Endothelial cell of umbilical vein (primary cell): ENCODE data around the gene TMEM167B. TPM values are rescaled to one million over a fixed set of nuclear protein-coding genes. Genes with fewer than 3 reads are reported as not detected.

Experiments
- BruUV-seq: library from RNA; stranded (reverse); fragments of 400-500 nt; replicated peaks from 2 replicates; lab custom pipeline; 2021; lab: Mats Ljungman, UMichigan
- CTCF ChIA-PET: fragments of 300-600, 350-600 bp; sonication (Branson Sonifier 250); formaldehyde crosslinking; loops from one replicate; lab custom pipeline; 2021; ENCODE audit warnings: antibody characterized with exemption, inconsistent platforms; lab: Charles Lee
- POLR2A ChIA-PET: fragments of 300-600, 350-600 bp; sonication (Branson Sonifier 250); formaldehyde crosslinking; loops from one replicate; lab custom pipeline; 2021; ENCODE audit warnings: antibody characterized with exemption, inconsistent platforms; lab: Charles Lee
- DNase-seq: peaks from one replicate; pipeline ENCODE4 v3.0.0-alpha.2; 2011; ENCODE audit warnings: low read depth, low spot score
- FAIRE-seq: peaks from 2 replicates; lab custom pipeline; 2011; peaks lifted over from hg19 to GRCh38; lab: Jason Lieb, UNC
- H2AFZ ChIP-seq: 2 replicates; pipeline ENCODE4 v1.6.0; 2012; ENCODE audit warnings: low read depth, low read length, control low read depth, inconsistent platforms
- H3K27ac ChIP-seq: 2 replicates; pipeline ENCODE4 v1.5.1; 2011; ENCODE audit warnings: low read depth, mild to moderate bottlenecking, control low read depth, low read length, moderate library complexity; ENCODE audit not compliant: insufficient read depth
- H3K27me3 ChIP-seq, 2 experiments: 2 replicates each; pipeline versions ENCODE4 v1.6.0 to v1.6.1; 2011; ENCODE audit warnings: low read length in 2 of 2, mixed read lengths in 1 of 2; ENCODE audit not compliant: control insufficient read depth in 2 of 2, insufficient read depth in 2 of 2
- H3K36me3 ChIP-seq, 2 experiments: 2 replicates in 1 of 2; 3 replicates in 1 of 2; pipeline ENCODE4 v1.5.1; 2011; ENCODE audit warnings: low read length in 2 of 2, mild to moderate bottlenecking in 1 of 2, moderate library complexity in 1 of 2; ENCODE audit not compliant: control insufficient read depth in 2 of 2, insufficient read depth in 2 of 2; ENCODE audit errors: extremely low read depth in 1 of 2
- H3K4me1 ChIP-seq: 3 replicates; pipeline ENCODE4 v1.5.1; 2011; ENCODE audit warnings: mild to moderate bottlenecking, low read length; ENCODE audit not compliant: control insufficient read depth, insufficient read depth; ENCODE audit errors: extremely low read depth
- H3K4me2 ChIP-seq: 2 replicates; pipeline ENCODE4 v1.6.1; 2011; ENCODE audit warnings: low read length, control low read depth, mixed read lengths; ENCODE audit not compliant: insufficient read depth
- H3K4me3 ChIP-seq, 3 experiments: fragments of 200-600 bp in 1 of 3; sonication (generic), shearing (Covaris generic) in 1 of 3; replicated peaks in 1 of 3; 2 replicates each; pipeline ENCODE4 v1.5.1; 2011 to 2016; ENCODE audit warnings: control low read depth in 3 of 3, low read length in 3 of 3, mild to moderate bottlenecking in 2 of 3, inconsistent platforms in 1 of 3, low read depth in 1 of 3, moderate library complexity in 1 of 3; ENCODE audit not compliant: insufficient read depth in 1 of 3
- H3K79me2 ChIP-seq: 2 replicates; pipeline ENCODE4 v1.6.0; 2012; ENCODE audit warnings: low read length, inconsistent platforms; ENCODE audit not compliant: control insufficient read depth, insufficient read depth
- H3K9ac ChIP-seq: replicated peaks from 2 replicates; pipeline ENCODE3; 2011; ENCODE audit warnings: low read length, control low read depth; ENCODE audit not compliant: insufficient read depth; ENCODE audit errors: extremely low read depth
- H3K9me1 ChIP-seq: replicated peaks from 3 replicates; pipeline ENCODE4 v1.6.0; 2011; ENCODE audit warnings: mild to moderate bottlenecking, low read length; ENCODE audit not compliant: control insufficient read depth, insufficient read depth; ENCODE audit errors: extremely low read depth
- H3K9me3 ChIP-seq: replicated peaks from 2 replicates; pipeline ENCODE4 v1.5.1; 2012; ENCODE audit warnings: low read length, inconsistent platforms; ENCODE audit not compliant: control insufficient read depth, insufficient read depth
- H4K20me1 ChIP-seq: replicated peaks from 2 replicates; pipeline ENCODE3; 2011; ENCODE audit warnings: mild to moderate bottlenecking, low read length; ENCODE audit not compliant: control insufficient read depth, insufficient read depth; ENCODE audit errors: extremely low read depth
- CTCF ChIP-seq, 2 donors: IDR thresholded peaks; 1 replicate in 1 of 2; 2 replicates in 1 of 2; pipeline ENCODE4 v1.5.1; 2011; ENCODE audit warnings: low read length in 2 of 2, mild to moderate bottlenecking in 2 of 2, moderate library complexity in 2 of 2, control low read depth in 1 of 2, inconsistent platforms in 1 of 2, low read depth in 1 of 2; ENCODE audit not compliant: insufficient read depth in 1 of 2; ENCODE audit errors: extremely low read depth in 1 of 2
- EZH2 ChIP-seq: IDR thresholded peaks from 2 replicates; pipeline ENCODE4 v1.6.1; 2012; ENCODE audit warnings: borderline replicate concordance, low read depth, mild to moderate bottlenecking, moderate library complexity, low read length, inconsistent platforms; ENCODE audit not compliant: severe bottlenecking
- FOS ChIP-seq: IDR thresholded peaks from 2 replicates; pipeline ENCODE4 v1.6.1; 2011; ENCODE audit warnings: mild to moderate bottlenecking, low read length, moderate library complexity, borderline replicate concordance; ENCODE audit not compliant: insufficient read depth
- GATA2 ChIP-seq: IDR thresholded peaks from 2 replicates; pipeline ENCODE4 v1.7.0; 2011; ENCODE audit warnings: low read depth, mild to moderate bottlenecking, moderate library complexity, mixed read lengths, low read length; ENCODE audit not compliant: insufficient read length, insufficient read depth
- JUN ChIP-seq: IDR thresholded peaks from 2 replicates; pipeline ENCODE4 v1.6.1; 2011; ENCODE audit warnings: borderline replicate concordance, low read depth; ENCODE audit not compliant: insufficient read length, insufficient read depth
- MAX ChIP-seq: IDR thresholded peaks from 2 replicates; pipeline ENCODE4 v1.6.1; 2011; ENCODE audit not compliant: insufficient read depth, insufficient read length
- MYC ChIP-seq: IDR thresholded peaks from one replicate; pipeline ENCODE4 v1.6.1; 2011; ENCODE audit warnings: mild to moderate bottlenecking, low read depth, low read length
- POLR2A ChIP-seq: IDR thresholded peaks from 2 replicates; pipeline ENCODE4 v1.6.1; 2012; ENCODE audit warnings: low read depth, mild to moderate bottlenecking, control low read depth, low read length
- POLR2AphosphoS5 ChIP-seq: IDR thresholded peaks from 2 replicates; pipeline ENCODE4 v1.6.1; 2012; ENCODE audit warnings: low read depth, mild to moderate bottlenecking, control low read depth, low read length, moderate library complexity; ENCODE audit not compliant: insufficient read depth
- dilution Hi-C: fragments of 300-500 bp; cut with MboI; formaldehyde crosslinking; loops from one replicate; pipeline ENCODE4 v1.15.0; 2019; ENCODE audit warnings: low sequenced_read_pairs; ENCODE audit not compliant: extremely low pct_ligation_motif_present
- intact Hi-C: fragments of 100-400 bp; cut with micrococcal nuclease; formaldehyde crosslinking; loops from one replicate; pipeline ENCODE4 v1.10.0; 2022
- polyA plus RNA-seq, 4 experiments: library from polyadenylated mRNA; depleted of rRNA in 3 of 4; stranded (reverse) in 3 of 4; unstranded in 1 of 4; fragments of >200 nt; gene quantifications; 2 replicates each; pipeline versions ENCODE4 v1.2.1 to v1.2.3, GENCODE V29; 2011 to 2012; ENCODE audit warnings: missing spikeins in 1 of 4
- total RNA-seq: library from RNA; stranded (reverse); gene quantifications from 2 replicates; pipeline ENCODE4 v1.2.3, GENCODE V29; 2021

Gene TMEM167B
- total and polyA plus RNA-seq, 2 donors (not counting 3 experiments of a cell fraction or from before 2014, with no cell fraction given), result 6.7 to 21.1 TPM

GRCh38 chr1:109083923-109084322, 6.6 kb upstream of the TMEM167B start:
- Histone ChIP-seq H3K27ac (no peak overlapping the region), H3K9me1 (no peaks in the 10 kb centered on the region), H3K4me3 (no peak overlapping the region), H3K27me3 (no peaks in the 10 kb centered on the region), H4K20me1 (no peaks in the 10 kb centered on the region), H3K4me2 (no peak overlapping the region), H3K9me3 (no peaks in the 10 kb centered on the region), H3K9ac (no peak overlapping the region), H3K4me1 (peaks cover 9% of the 10 kb centered on the region), H2AFZ (no peak overlapping the region), H3K79me2 (no peaks in the 10 kb centered on the region), H3K36me3 (no peaks in the 10 kb centered on the region)
- BruUV-seq, result no TSS peak
- no peak for FAIRE-seq
- CTCF ChIA-PET, result interaction anchor here (2.1 to 3.0 kb wide), 3 partner anchors 12 to 29 kb away, joined by 6 to 14 read pairs (median 9); a partner anchor contains a TSS
- TF ChIP-seq POLR2A, result no peak
- TF ChIP-seq GATA2, result no peak
- TF ChIP-seq FOS, result no peak
- TF ChIP-seq EZH2, result no peak
- TF ChIP-seq MYC, result no peak
- TF ChIP-seq CTCF (IDR thresholded peaks at IDR 0.05; ENCODE audit: extremely low read depth in 1 of 2, insufficient read depth in 1 of 2, low read depth in 1 of 2, low read length in 2 of 2), result no peak
- TF ChIP-seq JUN, result no peak
- TF ChIP-seq POLR2AphosphoS5, result no peak
- no peak for TF ChIP-seq MAX
- dilution Hi-C loops (no loop called here), intact Hi-C loops (no loop called here)
- POLR2A ChIA-PET, result no interaction called here
- DNase-seq, result no peak
